22Rv1 (cell line): ENCODE data around the gene COL4A2.

ENCODE experiments used
- H3K27ac ChIP-seq: fragments of 450-650 bp; 2 replicates; pipeline ENCODE4 v1.5.1; 2017
- CTCF ChIP-seq: fragments of 450-650 bp; IDR thresholded peaks from 2 replicates; pipeline ENCODE4 v1.5.1; 2017; ENCODE audit warnings: mild to moderate bottlenecking
- ZFX ChIP-seq: fragments of 450-650 bp; IDR thresholded peaks from 2 replicates; pipeline ENCODE4 v1.6.1; 2017; ENCODE audit warnings: antibody characterized with exemption, borderline replicate concordance

Gene COL4A2

GRCh38 chr13:110416131-110417025 lies 109.3 kb downstream of the COL4A2 start:
- H3K27ac ChIP-seq: no peak overlapping the region
- TF ChIP-seq CTCF: no peak
- no peak for TF ChIP-seq ZFX

GRCh38 chr13:110418944-110419343 lies 111.9 kb downstream of the COL4A2 start:
- H3K27ac ChIP-seq: no peak overlapping the region
- TF ChIP-seq ZFX (no peak), CTCF (no peak)

- H3K27ac ChIP-seq: no peak overlapping the region
- TF ChIP-seq ZFX (no peak), CTCF (no peak)
These were observed 112.3 kb downstream of the COL4A2 start for GRCh38 chr13:110419381-110419791.

- H3K27ac ChIP-seq: no peak overlapping the region
- TF ChIP-seq CTCF (no peak), ZFX (no peak)
These were observed 112.9 kb downstream of the COL4A2 start for GRCh38 chr13:110419946-110420345.

GRCh38 chr13:110420626-110421025 lies 113.5 kb downstream of the COL4A2 start:
- H3K27ac ChIP-seq: no peak overlapping the region
- no peak for TF ChIP-seq ZFX
- TF ChIP-seq CTCF: no peak

GRCh38 chr13:110421061-110421460 lies 114.0 kb downstream of the COL4A2 start:
- no peak overlapping the region for H3K27ac ChIP-seq
- TF ChIP-seq CTCF: no peak
- TF ChIP-seq ZFX: no peak

GRCh38 chr13:110421696-110422385 lies 114.8 kb downstream of the COL4A2 start:
- TF ChIP-seq ZFX (no peak), CTCF (no peak)
- H3K27ac ChIP-seq: no peak overlapping the region
